HG03097 (cell line): Measurements from ENCODE around the gene SCN8A.

Source experiments
- ATAC-seq: cut with Tn5 transposase; IDR thresholded peaks from one replicate; pipeline ENCODE4 v1.9.1; 2021; ENCODE audit not compliant: unreplicated experiment, low FRiP score

The SCN8A gene

GRCh38 chr12:51663390-51663789 lies 72.4 kb downstream of the SCN8A start:
- no peak for ATAC-seq

- ATAC-seq, result no peak
Observed at GRCh38 chr12:51666696-51667095, 75.7 kb downstream of the SCN8A start.

- ATAC-seq, result no peak
Observed at GRCh38 chr12:51667269-51667668, 76.2 kb downstream of the SCN8A start.

- ATAC-seq, result no peak
Observed at GRCh38 chr12:51669271-51669670, 78.2 kb downstream of the SCN8A start.

- ATAC-seq, result no peak
Observed at GRCh38 chr12:51669996-51670395, 79.0 kb downstream of the SCN8A start.

- no peak for ATAC-seq
Observed at GRCh38 chr12:51672334-51672733, 81.3 kb downstream of the SCN8A start.

GRCh38 chr12:51675071-51675803 lies 84.2 kb downstream of the SCN8A start:
- no peak for ATAC-seq

- ATAC-seq, result no peak
Observed at GRCh38 chr12:51676875-51677274, 85.8 kb downstream of the SCN8A start.

GRCh38 chr12:51677284-51677968 lies 86.4 kb downstream of the SCN8A start:
- no peak for ATAC-seq

- ATAC-seq, result no peak
Observed at GRCh38 chr12:51678086-51678724, 87.2 kb downstream of the SCN8A start.

- no peak for ATAC-seq
Observed at GRCh38 chr12:51682981-51683380, 91.9 kb downstream of the SCN8A start.

GRCh38 chr12:51683763-51684357 lies 92.8 kb downstream of the SCN8A start:
- no peak for ATAC-seq

- no peak for ATAC-seq
Observed at GRCh38 chr12:51686727-51687126, 95.7 kb downstream of the SCN8A start.

GRCh38 chr12:51687177-51687576 lies 96.1 kb downstream of the SCN8A start:
- no peak for ATAC-seq

GRCh38 chr12:51687614-51688013 lies 96.6 kb downstream of the SCN8A start:
- no peak for ATAC-seq

- ATAC-seq, result no peak
Observed at GRCh38 chr12:51689983-51690382, 99.0 kb downstream of the SCN8A start.

- ATAC-seq, result no peak
Observed at GRCh38 chr12:51692016-51692415, 101.0 kb downstream of the SCN8A start.

- ATAC-seq, result no peak
Observed at GRCh38 chr12:51693569-51693968, 102.5 kb downstream of the SCN8A start.

- ATAC-seq, result no peak
Observed at GRCh38 chr12:51694146-51694545, 103.1 kb downstream of the SCN8A start.

GRCh38 chr12:51695241-51696010 lies 104.4 kb downstream of the SCN8A start:
- ATAC-seq, result no peak

- no peak for ATAC-seq
Observed at GRCh38 chr12:51699219-51699618, 108.2 kb downstream of the SCN8A start.
